ENCODE results near the gene VSNL1.

Gene VSNL1

DNA sequence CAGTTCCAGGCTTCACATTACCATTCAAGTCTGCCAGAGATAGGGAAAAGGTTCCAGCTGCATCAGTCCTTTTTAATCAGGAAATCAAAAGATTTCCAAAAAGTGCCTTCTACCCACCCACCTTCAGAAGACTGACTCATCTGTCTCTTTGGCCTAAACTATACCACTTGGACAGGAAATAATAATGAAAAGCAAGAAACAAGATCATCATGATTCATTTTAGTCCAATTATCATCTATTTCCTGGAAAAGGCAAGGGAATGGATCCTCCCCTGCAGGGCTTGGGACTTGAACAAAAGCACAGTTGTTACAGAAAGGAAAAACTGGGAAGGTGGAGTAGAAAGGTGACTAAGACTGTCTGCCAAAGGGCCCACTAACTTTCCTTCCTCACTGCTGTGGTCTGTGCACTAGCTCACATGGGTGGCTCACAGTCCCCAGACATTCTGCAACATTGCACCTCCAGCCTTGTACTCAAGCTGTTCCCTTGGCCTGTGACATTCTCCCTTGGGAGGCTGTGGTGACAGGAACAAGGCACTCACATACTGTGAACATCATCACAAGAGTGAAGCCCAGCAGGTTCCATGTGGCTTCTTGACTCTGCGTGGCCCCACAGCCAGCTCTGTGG lies 75.3 kb downstream of the VSNL1 start:
- DNase-seq = no peak

DNA sequence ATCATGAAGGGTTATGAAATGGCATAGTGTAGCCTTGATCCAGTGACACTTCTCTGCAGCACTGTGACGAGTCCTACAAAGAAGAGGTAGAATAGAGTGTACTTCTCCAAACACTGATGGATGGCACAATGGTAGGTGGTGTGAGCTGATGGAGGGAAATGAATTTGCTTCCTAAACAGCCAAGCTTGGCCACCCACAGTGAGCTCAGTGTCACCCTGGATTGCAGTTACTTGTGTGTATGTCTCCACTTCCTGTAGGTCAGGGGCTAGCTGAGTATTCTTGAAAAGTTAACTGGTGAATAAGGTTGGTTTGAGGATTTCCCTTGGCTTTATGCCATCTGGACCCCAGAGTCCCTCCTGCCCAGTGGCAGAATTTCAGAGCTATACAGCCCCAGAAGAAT lies 75.9 kb downstream of the VSNL1 start:
- DNase-seq = no peak

GRCh38 chr2:17617516-17617915 lies 77.0 kb downstream of the VSNL1 start:
- DNase-seq = no peak

DNA sequence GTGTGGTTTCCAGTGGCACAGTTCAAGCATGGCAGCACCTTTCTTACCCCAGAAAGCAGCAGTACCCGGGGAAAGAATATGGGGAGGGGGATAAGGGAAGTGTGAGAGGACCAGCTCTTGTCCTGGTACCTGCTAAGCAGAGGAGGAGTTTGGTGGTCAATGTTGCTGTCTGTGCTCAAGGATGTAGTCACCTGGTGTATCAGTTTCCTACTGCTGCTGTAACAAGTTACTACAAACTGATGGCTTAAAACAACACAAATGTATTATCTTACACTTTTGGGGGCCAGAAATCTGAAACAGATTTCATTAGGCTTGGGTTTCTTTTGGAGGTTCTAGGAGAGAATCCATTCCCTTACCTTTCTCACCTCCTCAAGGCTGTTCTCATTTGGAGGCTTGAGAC lies 77.5 kb downstream of the VSNL1 start:
- no peak for DNase-seq

DNA sequence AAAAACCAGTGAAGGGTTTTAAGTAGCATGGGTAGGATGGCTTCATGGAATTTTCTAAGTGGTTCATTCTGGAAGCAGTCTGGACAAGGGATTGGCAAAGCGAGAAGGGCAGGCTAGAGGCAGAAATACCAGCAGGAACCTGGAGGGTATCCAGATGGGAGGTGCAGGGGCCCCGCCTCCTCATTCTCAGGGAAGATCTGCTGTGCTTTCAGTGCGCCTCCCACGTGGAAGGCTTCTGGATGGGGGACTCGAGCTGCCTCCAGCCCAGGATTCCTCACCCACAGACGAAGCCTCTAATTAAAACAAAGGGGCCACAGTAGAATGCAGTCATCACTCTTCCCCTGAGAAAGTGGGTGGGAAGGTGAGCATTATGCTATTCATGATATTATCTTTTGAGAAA lies 79.8 kb downstream of the VSNL1 start:
- DNase-seq = no peak

GRCh38 chr2:17620841-17621240 lies 80.3 kb downstream of the VSNL1 start:
- DNase-seq = no peak

DNA sequence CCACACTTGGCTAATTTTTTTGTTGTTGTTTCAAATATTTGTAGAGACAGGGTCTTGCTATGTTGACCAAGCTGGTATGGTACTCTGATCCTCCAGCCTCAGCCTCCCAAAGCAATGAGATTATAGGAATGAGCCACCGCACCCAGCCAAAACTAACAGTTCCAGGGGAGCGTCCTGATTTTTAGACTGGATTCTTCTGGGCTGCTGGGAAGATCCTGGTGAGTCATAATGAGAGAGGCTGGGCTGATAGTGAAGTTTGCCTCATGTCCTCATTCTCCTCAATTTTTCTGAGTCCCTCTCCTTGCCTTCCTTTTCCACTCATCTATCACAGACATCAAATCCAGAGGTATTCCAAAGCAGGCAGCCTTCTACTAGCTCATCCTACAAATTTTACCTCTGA lies 81.3 kb downstream of the VSNL1 start:
- no peak for DNase-seq

- no peak for DNase-seq
These were observed 85.0 kb downstream of the VSNL1 start for GRCh38 chr2:17625446-17625845.

DNA sequence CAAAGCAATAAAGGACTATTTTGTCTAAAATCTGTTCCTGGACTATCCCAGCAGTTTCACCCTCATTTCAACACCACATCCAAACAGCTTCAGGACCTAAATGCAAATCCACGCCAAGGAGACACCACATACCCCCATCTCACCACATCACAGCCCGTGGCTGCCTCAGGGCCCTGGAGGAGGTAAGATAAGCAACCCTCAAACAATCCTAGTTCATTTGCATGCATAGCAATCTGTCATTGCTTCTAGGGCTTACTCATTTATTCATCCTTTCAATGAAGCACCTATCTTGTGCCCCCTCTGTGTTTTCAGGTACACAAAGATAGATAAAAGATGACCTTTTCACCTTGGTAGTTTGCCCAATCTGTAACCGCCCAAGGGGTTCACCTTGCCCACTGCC lies 86.5 kb downstream of the VSNL1 start:
- DNase-seq = no peak

DNA sequence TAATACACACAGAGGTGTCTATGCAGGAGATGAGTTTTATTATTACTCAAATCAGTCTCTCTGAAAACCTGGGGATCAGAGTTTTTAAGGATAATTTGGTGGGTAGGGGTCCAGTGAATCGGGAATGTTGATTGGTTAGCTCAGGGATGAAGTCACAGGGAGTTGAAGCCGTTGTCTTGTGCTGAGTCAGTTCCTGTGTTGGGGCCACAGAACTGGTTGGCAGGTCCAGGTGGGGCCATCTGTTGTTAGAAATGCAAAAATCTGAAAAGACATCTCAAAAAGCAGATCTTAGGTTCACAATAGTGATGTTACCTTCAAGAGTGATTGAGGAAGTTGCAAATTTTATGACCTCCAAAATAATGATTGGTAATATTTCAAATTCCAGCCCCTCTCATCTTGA lies 86.9 kb downstream of the VSNL1 start:
- DNase-seq = no peak

GRCh38 chr2:17628349-17629261 lies 88.1 kb downstream of the VSNL1 start:
- DNase-seq = no peak

DNA sequence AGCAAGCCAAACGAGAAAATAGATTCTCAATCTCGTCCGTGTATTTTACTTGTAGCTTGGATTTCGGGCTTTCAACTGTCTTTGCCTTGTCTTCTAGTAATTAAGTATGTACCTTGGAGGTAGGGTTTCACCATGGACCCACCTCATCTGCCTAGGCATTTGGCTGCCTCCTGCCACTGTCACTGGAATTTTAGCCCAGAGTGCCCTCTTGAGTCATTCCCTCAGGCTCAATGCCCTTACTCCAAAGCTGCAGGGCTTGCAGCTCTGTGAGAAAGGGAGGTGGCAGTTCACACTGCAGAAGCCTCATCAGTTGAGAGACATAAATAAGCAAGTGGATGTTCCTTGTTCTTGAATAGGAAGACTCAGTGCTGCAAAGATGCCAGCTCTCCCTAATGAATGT lies 89.6 kb downstream of the VSNL1 start:
- DNase-seq = no peak

DNA sequence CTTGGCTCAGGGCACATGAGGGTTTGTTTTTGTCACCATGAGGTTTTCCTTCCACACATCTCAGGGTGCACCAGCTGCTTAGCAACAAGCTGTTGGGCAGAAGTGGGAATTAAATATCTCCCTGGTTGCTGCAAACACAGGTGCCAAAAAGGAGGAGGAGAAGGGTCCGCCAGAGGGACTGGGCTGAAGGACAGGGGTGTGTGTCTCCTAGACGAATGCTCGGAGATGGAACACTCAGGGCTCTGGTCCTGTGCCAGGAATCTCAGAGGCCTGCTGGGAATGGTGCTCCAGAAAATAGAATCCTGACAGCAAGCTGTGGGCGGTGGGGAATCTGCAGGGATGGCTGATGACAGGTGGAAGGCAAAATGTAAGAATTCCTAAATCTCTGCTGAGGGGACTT lies 94.5 kb downstream of the VSNL1 start:
- no peak for DNase-seq

- DNase-seq = no peak
These were observed 95.8 kb downstream of the VSNL1 start for GRCh38 chr2:17636257-17636656.

DNA sequence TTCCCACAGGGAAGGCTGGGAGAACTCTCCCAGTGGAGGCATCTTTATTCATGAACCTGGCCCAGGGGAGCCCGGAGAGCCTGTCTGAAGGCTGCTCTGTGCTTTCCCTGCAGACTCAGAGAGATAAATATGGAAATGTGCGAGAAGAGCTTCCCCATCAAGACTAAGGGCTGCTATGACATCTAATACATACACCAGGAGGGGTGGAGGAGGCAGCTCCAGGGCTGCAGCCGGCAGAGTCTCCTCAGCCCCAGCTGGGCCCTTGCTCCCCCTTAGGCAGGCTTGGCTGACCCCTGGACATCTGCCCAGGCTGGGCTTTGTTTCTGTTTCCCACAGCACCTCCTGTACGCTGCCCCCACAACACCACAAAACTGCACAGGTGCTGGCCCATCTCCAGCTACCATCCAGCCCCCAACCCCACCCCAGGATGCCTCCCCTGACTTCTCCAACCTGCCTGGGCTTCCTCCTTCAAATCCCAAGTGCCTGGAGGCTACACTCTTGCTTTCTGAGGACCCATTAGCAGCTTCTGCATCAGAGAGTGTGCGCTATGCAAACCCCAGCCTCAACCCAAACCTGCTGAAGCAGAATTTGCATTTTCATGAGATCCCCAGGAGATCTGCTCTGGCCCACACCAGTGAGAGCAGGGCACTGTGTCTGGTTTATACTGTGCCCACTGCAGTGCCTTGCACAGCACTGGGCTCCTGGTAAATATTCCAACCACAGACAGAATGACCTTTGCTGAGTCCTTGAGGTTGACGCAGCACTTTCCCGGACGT lies 96.8 kb downstream of the VSNL1 start:
- DNase-seq = no peak

DNA sequence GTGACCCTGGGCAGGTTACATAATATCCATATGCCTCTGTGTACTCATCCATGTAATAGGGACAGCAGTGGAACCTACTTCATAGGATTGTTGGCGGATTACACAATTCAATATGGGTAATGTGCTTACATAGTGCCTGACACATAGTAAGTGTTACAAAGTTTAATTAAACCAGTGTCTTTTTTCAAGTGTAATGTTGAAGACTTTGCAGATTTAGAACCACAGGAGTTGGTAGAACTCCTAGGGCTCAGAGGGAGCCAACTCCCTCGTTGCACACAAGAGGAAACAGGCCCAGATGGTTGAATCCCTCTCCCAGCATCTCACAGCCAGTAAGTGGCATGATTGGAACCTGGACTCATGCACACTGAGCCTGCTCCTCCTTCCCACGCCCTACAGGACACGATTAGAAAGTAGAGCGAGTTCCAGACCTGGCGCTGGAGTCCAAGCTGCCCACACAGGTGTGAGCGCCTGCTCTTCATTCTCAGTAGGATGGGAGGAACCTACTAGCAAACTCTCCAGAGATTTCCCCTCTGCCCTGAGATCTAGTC lies 97.8 kb downstream of the VSNL1 start:
- no peak for DNase-seq

DNA sequence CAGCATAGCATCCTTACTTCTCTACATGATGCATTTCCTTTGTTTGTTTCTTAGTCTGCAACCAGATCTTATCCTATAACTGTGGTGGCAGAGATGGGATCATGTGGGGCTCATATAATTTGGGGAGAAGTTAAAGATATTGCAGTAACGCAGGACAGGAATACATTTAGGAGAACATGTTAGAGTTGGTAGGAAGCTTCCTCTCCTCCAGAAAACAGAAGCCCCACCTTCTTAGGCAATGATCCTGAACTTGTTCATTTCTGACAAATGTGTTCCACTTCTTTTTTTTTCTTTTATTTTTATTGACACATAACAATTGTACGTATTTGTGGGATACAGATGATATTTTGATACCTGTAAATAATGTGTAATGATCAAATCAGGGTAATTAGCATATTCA lies 99.9 kb downstream of the VSNL1 start:
- DNase-seq = no peak

DNA sequence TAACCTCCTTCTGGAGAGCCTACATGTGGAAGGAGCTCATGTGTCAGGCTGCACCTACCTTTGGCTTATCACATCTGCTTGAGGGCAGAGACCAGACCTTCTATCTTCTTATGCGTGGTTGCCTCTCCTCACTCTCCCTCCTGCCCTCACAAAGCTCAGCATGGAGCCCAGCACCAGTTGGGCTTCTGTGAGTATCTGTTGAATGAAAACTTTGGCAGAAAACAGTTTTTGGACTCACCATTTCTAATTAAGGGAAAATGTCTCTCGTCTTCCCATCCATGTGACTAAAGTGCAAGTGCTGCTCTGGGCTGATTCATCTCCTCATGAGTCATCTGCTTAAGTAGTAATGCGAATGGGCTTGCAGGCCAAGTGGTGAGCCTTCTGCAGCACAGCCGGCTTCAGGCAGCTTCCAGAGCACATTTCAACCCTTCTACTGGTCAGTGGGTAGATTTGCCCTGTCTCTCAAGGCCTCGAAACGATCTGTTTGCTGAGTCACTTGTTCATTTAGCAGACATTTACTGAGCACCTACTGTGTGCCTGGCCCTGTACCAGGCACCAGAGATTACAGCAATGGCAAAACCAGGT lies 102.6 kb downstream of the VSNL1 start:
- DNase-seq = peak; percentile 8

DNA sequence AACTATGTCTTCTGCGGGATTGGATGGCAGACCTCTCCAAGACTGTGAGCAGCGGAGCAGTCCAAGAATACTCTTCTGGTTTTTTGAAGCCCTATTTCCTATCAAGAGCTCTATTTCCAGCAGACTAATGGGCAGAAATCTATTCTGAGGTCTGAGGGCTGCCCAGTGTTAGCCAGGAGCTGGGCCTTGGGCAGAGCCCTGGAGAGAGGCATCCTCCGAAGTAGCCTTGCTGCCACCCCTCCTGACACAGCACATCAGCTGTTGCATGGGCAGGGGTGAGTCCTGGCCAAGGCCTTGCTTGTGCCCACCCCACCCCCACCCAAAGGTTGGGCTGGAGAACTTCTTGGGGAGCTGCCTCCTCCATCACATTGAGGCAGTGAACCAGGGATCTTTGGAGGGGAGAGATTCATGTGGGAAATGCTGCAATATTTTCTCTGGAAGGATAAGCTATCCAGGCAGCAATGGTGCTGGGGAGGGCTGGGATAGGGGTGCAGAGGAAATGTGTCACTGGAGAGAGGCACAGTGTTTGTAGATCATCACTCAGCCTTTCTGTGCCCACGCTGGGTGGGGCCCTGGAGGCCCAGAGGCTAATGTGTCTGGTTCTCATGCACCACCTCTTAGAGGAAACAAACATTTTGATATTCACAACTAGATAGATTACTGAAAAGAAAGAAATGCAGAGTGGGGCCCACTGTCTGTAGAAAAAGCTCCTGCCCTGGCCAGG lies 104.7 kb downstream of the VSNL1 start:
- no peak for DNase-seq

DNA sequence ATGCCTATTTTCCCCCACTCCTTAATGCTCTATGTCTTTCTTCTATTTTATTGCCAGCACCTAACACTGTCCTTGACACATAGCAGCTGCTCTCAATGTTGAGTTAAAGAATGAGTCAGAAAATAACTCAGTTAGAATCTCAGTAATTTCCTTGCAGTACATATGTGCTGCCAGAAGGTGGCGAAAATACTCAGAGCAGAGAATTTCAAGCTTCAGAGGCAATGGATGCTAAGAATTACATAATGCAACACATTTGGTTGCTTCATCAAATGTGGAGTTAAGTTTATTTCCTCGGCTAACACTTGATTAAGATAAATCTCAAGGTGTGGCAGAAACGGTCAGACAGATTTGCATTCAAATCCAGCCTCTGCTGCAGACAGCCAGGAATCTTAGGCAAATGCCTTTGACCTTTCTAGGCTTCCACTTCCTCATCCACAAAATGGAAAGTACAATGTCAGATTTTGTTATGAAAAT lies 105.6 kb downstream of the VSNL1 start:
- peak; percentile 24 for DNase-seq

DNA sequence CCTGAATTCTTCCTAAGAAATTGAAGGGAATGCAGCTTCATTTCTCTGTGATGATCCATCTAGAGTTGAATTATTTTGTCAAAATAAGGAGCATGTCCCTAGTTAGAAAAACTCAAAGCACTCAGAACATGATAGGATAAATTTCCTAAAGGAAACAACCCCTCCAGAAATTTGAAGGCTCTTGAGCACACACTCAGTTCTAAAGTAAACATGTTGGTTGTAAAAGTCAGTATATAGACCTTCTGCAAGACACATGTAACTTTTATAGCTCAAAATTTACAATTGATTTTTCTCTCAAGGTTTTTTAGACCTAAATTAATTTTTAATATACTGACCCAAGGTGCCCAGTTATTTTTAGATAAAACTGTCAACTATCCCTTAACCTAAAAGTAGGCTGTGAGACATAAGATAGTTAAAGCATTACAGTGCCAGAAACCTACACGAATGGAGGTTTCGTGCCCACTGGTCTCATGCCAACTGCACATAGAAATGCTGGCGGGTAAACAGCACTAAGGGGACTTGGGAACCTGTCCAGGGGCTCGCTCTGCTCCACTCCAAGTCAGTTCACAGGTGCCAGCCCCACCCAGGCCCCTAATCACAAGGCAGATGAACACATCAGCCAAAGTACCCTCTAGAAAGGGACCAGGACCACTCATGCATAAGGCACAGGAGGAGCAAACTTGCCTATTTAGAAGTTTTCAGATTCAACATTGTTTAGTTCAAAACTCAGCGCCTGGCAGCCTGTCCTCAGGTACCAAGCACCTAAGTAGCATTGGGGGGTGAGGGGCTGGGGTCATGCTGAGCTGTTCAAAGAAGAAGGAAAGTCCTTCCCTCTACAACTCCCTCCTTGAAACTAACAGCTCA lies 106.6 kb downstream of the VSNL1 start:
- DNase-seq = no peak

Measured in stimulated activated CD4-positive, alpha-beta T cell treated with anti-CD3 and anti-CD28 coated beads, Interleukin-12 subunit alpha, Interleukin-12 subunit beta, amount 100 ng/mL, for 4 hours (primary cell).